HepG2 (cell line): ENCODE results near the gene RPS6KB1. TPM values are rescaled to one million over a fixed set of nuclear protein-coding genes. Genes with fewer than 3 reads are reported as not detected.

Experiments
- AGO1 ChIP-seq: fragments of 200-400 bp; formaldehyde crosslinking; IDR thresholded peaks from 2 replicates; pipeline ENCODE4 v1.6.1; 2017; ENCODE audit warnings: mild to moderate bottlenecking, low read depth, low read length, moderate library complexity; ENCODE audit not compliant: poor library complexity, severe bottlenecking
- ARNT ChIP-seq: fragments of 450-650 bp; IDR thresholded peaks from 2 replicates; pipeline ENCODE4 v1.6.1; 2017
- ATAD3A ChIP-seq: sonication (generic); formaldehyde crosslinking; IDR thresholded peaks from 2 replicates; pipeline ENCODE4 v1.4.0; 2020; ENCODE audit warnings: missing genetic modification reagents
- BRD4 ChIP-seq: sonication (generic); formaldehyde crosslinking; IDR thresholded peaks from 2 replicates; pipeline ENCODE4 v1.4.0; 2020; ENCODE audit warnings: missing genetic modification reagents
- ERF ChIP-seq: IDR thresholded peaks from 2 replicates; pipeline ENCODE4 v1.6.1; 2018; ENCODE audit warnings: missing biosample characterization, missing genetic modification reagents
- FLYWCH1 ChIP-seq: sonication (generic); formaldehyde crosslinking; IDR thresholded peaks from 2 replicates; pipeline ENCODE4 v1.8.1; 2023; ENCODE audit warnings: mild to moderate bottlenecking, missing genetic modification reagents
- FOXJ3 ChIP-seq: sonication (generic); formaldehyde crosslinking; IDR thresholded peaks from 2 replicates; pipeline ENCODE4 v1.4.0; 2020; ENCODE audit warnings: missing genetic modification reagents, mild to moderate bottlenecking, borderline replicate concordance
- MEF2D ChIP-seq: sonication (generic); formaldehyde crosslinking; IDR thresholded peaks from 2 replicates; pipeline ENCODE4 v1.5.1; 2020; ENCODE audit warnings: mild to moderate bottlenecking, missing genetic modification reagents
- MTF1 ChIP-seq: sonication (generic); formaldehyde crosslinking; IDR thresholded peaks from 2 replicates; pipeline ENCODE4 v1.5.0; 2020; ENCODE audit warnings: missing genetic modification reagents
- POLR2AphosphoS5 ChIP-seq: IDR thresholded peaks from 2 replicates; pipeline ENCODE4 v1.6.1; 2012; ENCODE audit warnings: low read depth, low read length
- RELA ChIP-seq: sonication (generic); formaldehyde crosslinking; IDR thresholded peaks from 2 replicates; pipeline ENCODE4 v1.4.0; 2020; ENCODE audit warnings: missing genetic modification reagents
- RNF2 ChIP-seq: fragments of 450-650 bp; conservative IDR thresholded peaks from 2 replicates; pipeline ENCODE4 v1.6.1; 2016; ENCODE audit warnings: low read depth
- RXRA ChIP-seq: sonication (generic); formaldehyde crosslinking; IDR thresholded peaks from 2 replicates; pipeline ENCODE4 v1.5.1; 2020; ENCODE audit warnings: missing genetic modification reagents
- SALL2 ChIP-seq: sonication (generic); formaldehyde crosslinking; IDR thresholded peaks from 2 replicates; pipeline ENCODE4 v1.8.1; 2023; ENCODE audit warnings: mild to moderate bottlenecking, missing genetic modification reagents, inconsistent platforms
- SMARCC2 ChIP-seq: fragments of 450-650 bp; IDR thresholded peaks from 2 replicates; pipeline ENCODE4 v1.6.1; 2017; ENCODE audit warnings: antibody characterized with exemption, mild to moderate bottlenecking
- TBX2 ChIP-seq: sonication (generic); formaldehyde crosslinking; IDR thresholded peaks from 2 replicates; pipeline ENCODE4 v1.5.0; 2020; ENCODE audit warnings: missing genetic modification reagents, mild to moderate bottlenecking, borderline replicate concordance
- TGIF2 ChIP-seq: IDR thresholded peaks from 2 replicates; pipeline ENCODE4 v1.6.1; 2016; ENCODE audit warnings: control low read depth, missing compliant biosample characterization
- U2AF2 ChIP-seq: fragments of 200-400 bp; formaldehyde crosslinking; IDR thresholded peaks from 2 replicates; pipeline ENCODE4 v1.6.1; 2017; ENCODE audit warnings: low read depth, mild to moderate bottlenecking, low read length
- ZNF205 ChIP-seq: IDR thresholded peaks from 2 replicates; pipeline ENCODE4 v1.6.1; 2018; ENCODE audit warnings: missing biosample characterization, missing genetic modification reagents
- ZNF24 ChIP-seq: fragments of 450-650 bp; IDR thresholded peaks from 2 replicates; pipeline ENCODE4 v1.6.1; 2017; ENCODE audit warnings: antibody characterized with exemption, mild to moderate bottlenecking
- ZNF354B ChIP-seq: sonication (generic); formaldehyde crosslinking; IDR thresholded peaks from 2 replicates; pipeline ENCODE4 v1.8.0; 2022; ENCODE audit warnings: mild to moderate bottlenecking, missing genetic modification reagents
- ZNF572 ChIP-seq: sonication (generic); formaldehyde crosslinking; IDR thresholded peaks from 2 replicates; pipeline ENCODE4 v1.5.1; 2020; ENCODE audit warnings: mild to moderate bottlenecking, missing genetic modification reagents
- ZNF615 ChIP-seq: sonication (generic); formaldehyde crosslinking; IDR thresholded peaks from 2 replicates; pipeline ENCODE4 v1.5.0; 2020; ENCODE audit warnings: mild to moderate bottlenecking, missing genetic modification reagents, borderline replicate concordance
- ZNF775 ChIP-seq: sonication (generic); formaldehyde crosslinking; IDR thresholded peaks from 2 replicates; pipeline ENCODE4 v1.4.0; 2020; ENCODE audit warnings: missing genetic modification reagents, mild to moderate bottlenecking, moderate library complexity, borderline replicate concordance
- ZNF776 ChIP-seq: sonication (generic); formaldehyde crosslinking; IDR thresholded peaks from 2 replicates; pipeline ENCODE4 v1.4.0; 2020; ENCODE audit warnings: mild to moderate bottlenecking, missing genetic modification reagents
- polyA plus RNA-seq, 8 experiments: library from polyadenylated mRNA; depleted of rRNA in 3 of 8; stranded (reverse) in 7 of 8; unstranded in 1 of 8; fragments of >200 nt; fragmentation: Illumina TruSeq in 4 of 8; extraction: Trizol in 4 of 8; gene quantifications; 2 replicates each; pipeline versions ENCODE4 v1.2.1 to v1.2.3, GENCODE V29; 2011 to 2016; ENCODE audit warnings: low read depth in 4 of 8, missing spikeins in 1 of 8, mixed read lengths in 1 of 8; ENCODE audit not compliant: insufficient read depth in 1 of 8
- total RNA-seq, 5 experiments: library from RNA; depleted of rRNA; stranded (reverse); fragments of >200 nt; fragmentation: Illumina TruSeq; extraction: Trizol; gene quantifications; 2 replicates each; pipeline ENCODE4 v1.2.3, GENCODE V29; 2016; ENCODE audit warnings: low read depth in 1 of 5
- TF ChIP-seq, protein P1 (sequence below): IDR thresholded peaks from 2 replicates; pipeline ENCODE4 v1.6.1; 2016; ENCODE audit warnings: control low read depth
- TF ChIP-seq, protein P2 (sequence below): sonication (generic); formaldehyde crosslinking; IDR thresholded peaks from 2 replicates; pipeline ENCODE4 v1.9.0; 2021; ENCODE audit warnings: missing genetic modification reagents, mild to moderate bottlenecking, borderline replicate concordance
- TF ChIP-seq, protein P3 (sequence below): sonication (generic); formaldehyde crosslinking; IDR thresholded peaks from 2 replicates; pipeline ENCODE4 v1.4.0; 2020; ENCODE audit warnings: missing genetic modification reagents

RPS6KB1 gene
- total and polyA plus RNA-seq, 2 of the 13 experiments (the other 11 are each of a cell fraction or from before 2014, with no cell fraction given): 16.5 to 42.2 TPM

DNA sequence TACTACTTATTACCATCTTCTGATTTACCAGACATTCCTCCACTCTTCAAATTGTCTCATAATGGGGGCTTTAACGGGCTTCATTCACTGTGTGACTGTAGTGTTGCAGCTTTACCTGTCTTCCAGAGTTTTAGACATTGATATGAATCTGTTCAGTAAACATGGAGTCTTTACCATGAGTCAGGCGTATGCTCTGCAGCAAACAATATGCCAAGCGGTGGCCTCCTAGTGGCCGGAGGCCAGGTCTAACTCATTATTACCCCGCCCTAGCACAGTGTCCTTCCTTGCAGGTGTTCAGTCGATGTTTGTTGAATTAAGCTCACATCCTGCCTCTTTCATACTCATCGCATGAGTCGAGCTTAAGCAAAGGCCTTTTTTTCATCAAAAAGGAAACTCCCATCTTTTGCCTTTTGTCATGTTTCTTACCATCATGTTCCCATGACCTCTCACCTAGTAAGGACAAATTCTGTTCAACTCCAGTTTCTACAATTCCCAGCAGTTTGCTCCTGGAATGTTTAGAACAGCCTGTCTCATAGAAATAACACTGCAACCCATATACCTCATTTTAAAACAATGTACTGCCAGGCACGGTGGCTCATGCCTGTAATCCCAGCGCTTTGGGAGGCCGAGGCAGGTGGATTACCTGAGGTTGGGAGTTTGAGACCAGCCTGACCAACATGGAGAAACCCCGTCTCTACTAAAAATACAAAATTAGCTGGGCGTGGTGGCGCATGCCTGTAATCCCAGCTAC, 39.6 kb upstream of the RPS6KB1 start (continued):
- TF ChIP-seq ZNF615 (CRISPR knock-in tag) (no peak), ZNF572 (CRISPR knock-in tag) (no peak), BRD4 (CRISPR knock-in tag) (peak; percentile 90; the same call in 1 of the 2 replicates), FLYWCH1 (CRISPR knock-in tag) (no peak), SMARCC2 (no peak; the same call in 1 of the 2 replicates), ZNF775 (CRISPR knock-in tag) (no peak), U2AF2 (no peak), RELA (peak; percentile 98), AGO1 (no peak), ATAD3A (no peak), ARNT (no peak), RXRA (CRISPR knock-in tag) (peak; percentile 92; the same call in 1 of the 2 replicates), ZNF776 (CRISPR knock-in tag) (no peak), FOXJ3 (peak; percentile 94), MTF1 (CRISPR knock-in tag) (no peak), ZNF205 (peak; percentile 91; the same call in 1 of the 2 replicates), RNF2 (no peak), ZNF24 (peak; percentile 82), POLR2AphosphoS5 (peak; percentile 68), TBX2 (CRISPR knock-in tag) (peak; percentile 93), ZNF354B (CRISPR knock-in tag) (no peak; the same call in 1 of the 2 replicates), MEF2D (peak; percentile 94), ERF (peak; percentile 87), TGIF2 (peak; percentile 87), SALL2 (CRISPR knock-in tag) (peak; percentile 24; the same call in 1 of the 2 replicates)
- TF ChIP-seq, protein P1, sequence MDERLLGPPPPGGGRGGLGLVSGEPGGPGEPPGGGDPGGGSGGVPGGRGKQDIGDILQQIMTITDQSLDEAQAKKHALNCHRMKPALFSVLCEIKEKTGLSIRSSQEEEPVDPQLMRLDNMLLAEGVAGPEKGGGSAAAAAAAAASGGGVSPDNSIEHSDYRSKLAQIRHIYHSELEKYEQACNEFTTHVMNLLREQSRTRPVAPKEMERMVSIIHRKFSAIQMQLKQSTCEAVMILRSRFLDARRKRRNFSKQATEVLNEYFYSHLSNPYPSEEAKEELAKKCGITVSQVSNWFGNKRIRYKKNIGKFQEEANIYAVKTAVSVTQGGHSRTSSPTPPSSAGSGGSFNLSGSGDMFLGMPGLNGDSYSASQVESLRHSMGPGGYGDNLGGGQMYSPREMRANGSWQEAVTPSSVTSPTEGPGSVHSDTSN (CRISPR knock-in tag): no peak
- TF ChIP-seq, protein P2, sequence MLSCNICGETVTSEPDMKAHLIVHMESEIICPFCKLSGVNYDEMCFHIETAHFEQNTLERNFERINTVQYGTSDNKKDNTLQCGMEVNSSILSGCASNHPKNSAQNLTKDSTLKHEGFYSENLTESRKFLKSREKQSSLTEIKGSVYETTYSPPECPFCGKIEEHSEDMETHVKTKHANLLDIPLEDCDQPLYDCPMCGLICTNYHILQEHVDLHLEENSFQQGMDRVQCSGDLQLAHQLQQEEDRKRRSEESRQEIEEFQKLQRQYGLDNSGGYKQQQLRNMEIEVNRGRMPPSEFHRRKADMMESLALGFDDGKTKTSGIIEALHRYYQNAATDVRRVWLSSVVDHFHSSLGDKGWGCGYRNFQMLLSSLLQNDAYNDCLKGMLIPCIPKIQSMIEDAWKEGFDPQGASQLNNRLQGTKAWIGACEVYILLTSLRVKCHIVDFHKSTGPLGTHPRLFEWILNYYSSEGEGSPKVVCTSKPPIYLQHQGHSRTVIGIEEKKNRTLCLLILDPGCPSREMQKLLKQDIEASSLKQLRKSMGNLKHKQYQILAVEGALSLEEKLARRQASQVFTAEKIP (CRISPR knock-in tag): no peak
- TF ChIP-seq, protein P3, sequence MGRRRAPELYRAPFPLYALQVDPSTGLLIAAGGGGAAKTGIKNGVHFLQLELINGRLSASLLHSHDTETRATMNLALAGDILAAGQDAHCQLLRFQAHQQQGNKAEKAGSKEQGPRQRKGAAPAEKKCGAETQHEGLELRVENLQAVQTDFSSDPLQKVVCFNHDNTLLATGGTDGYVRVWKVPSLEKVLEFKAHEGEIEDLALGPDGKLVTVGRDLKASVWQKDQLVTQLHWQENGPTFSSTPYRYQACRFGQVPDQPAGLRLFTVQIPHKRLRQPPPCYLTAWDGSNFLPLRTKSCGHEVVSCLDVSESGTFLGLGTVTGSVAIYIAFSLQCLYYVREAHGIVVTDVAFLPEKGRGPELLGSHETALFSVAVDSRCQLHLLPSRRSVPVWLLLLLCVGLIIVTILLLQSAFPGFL: no peak
